ENCODE results near the gene SIL1. TPM values are rescaled to one million over a fixed set of nuclear protein-coding genes. Genes with fewer than 3 reads are reported as not detected.
"Not testable (repeated sequence)": the region's sequence is repeated elsewhere in the genome, so short reads cannot be mapped to it uniquely, and the experiment has no call there.

Gene SIL1
- total RNA-seq, 1 experiment from 2014 or later: 10.7 TPM

GRCh38 chr5:139113892-139114291 is 84.3 kb downstream of the SIL1 start (continued):
- TF ChIP-seq PRDM15 (CRISPR knock-in tag; IDR thresholded peaks at IDR 0.05): no peak
- TF ChIP-seq SMAD3 (CRISPR knock-in tag; IDR thresholded peaks at IDR 0.05; ENCODE audit: borderline replicate concordance): no peak
- TF ChIP-seq FOXJ3 (CRISPR knock-in tag; IDR thresholded peaks at IDR 0.05; ENCODE audit: borderline replicate concordance): no peak
- TF ChIP-seq KAT7 (CRISPR knock-in tag; IDR thresholded peaks at IDR 0.05; ENCODE audit: borderline replicate concordance): no peak
- TF ChIP-seq, protein P1, sequence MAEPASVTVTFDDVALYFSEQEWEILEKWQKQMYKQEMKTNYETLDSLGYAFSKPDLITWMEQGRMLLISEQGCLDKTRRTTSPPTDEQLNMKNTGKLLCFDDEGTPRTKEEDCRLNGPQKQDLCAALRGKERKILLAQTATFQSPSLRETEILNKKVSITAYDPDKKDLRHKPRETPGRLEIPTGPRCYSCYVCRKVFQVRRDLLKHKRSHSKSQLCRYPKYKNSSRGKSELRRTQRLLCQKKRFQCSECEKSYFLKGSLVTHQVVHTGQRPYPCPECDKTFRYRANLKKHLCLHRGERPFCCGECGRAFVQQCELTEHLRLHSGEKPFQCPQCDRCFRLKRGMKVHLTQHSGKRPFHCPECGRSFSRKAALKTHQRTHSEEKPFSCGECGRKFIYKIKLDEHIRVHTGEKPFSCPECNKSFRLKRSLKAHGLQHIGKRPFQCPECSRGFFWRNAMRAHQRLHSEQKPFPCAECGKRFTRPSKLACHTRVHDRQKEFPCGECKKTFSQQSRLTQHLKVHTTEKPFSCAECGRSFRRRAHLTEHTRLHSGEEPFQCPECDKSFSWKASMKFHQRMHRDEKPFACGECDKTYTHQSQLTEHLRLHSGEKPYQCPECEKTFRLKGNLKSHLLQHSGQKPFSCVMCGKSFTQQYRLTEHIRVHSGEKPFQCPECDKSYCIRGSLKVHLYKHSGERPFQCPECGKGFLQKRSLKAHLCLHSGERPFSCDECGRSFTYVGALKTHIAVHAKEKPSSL (CRISPR knock-in tag; conservative IDR thresholded peaks at IDR 0.05): no peak
- TF ChIP-seq, protein P2, sequence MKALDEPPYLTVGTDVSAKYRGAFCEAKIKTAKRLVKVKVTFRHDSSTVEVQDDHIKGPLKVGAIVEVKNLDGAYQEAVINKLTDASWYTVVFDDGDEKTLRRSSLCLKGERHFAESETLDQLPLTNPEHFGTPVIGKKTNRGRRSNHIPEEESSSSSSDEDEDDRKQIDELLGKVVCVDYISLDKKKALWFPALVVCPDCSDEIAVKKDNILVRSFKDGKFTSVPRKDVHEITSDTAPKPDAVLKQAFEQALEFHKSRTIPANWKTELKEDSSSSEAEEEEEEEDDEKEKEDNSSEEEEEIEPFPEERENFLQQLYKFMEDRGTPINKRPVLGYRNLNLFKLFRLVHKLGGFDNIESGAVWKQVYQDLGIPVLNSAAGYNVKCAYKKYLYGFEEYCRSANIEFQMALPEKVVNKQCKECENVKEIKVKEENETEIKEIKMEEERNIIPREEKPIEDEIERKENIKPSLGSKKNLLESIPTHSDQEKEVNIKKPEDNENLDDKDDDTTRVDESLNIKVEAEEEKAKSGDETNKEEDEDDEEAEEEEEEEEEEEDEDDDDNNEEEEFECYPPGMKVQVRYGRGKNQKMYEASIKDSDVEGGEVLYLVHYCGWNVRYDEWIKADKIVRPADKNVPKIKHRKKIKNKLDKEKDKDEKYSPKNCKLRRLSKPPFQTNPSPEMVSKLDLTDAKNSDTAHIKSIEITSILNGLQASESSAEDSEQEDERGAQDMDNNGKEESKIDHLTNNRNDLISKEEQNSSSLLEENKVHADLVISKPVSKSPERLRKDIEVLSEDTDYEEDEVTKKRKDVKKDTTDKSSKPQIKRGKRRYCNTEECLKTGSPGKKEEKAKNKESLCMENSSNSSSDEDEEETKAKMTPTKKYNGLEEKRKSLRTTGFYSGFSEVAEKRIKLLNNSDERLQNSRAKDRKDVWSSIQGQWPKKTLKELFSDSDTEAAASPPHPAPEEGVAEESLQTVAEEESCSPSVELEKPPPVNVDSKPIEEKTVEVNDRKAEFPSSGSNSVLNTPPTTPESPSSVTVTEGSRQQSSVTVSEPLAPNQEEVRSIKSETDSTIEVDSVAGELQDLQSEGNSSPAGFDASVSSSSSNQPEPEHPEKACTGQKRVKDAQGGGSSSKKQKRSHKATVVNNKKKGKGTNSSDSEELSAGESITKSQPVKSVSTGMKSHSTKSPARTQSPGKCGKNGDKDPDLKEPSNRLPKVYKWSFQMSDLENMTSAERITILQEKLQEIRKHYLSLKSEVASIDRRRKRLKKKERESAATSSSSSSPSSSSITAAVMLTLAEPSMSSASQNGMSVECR (CRISPR knock-in tag; IDR thresholded peaks at IDR 0.05; ENCODE audit: borderline replicate concordance): no peak
- no peak for TF ChIP-seq RELA (CRISPR knock-in tag; IDR thresholded peaks at IDR 0.05; ENCODE audit: borderline replicate concordance)
- TF ChIP-seq ZNF121 (CRISPR knock-in tag; IDR thresholded peaks at IDR 0.05): no peak
- TF ChIP-seq FOXP1 (CRISPR knock-in tag; IDR thresholded peaks at IDR 0.05; ENCODE audit: borderline replicate concordance): no peak

DNA sequence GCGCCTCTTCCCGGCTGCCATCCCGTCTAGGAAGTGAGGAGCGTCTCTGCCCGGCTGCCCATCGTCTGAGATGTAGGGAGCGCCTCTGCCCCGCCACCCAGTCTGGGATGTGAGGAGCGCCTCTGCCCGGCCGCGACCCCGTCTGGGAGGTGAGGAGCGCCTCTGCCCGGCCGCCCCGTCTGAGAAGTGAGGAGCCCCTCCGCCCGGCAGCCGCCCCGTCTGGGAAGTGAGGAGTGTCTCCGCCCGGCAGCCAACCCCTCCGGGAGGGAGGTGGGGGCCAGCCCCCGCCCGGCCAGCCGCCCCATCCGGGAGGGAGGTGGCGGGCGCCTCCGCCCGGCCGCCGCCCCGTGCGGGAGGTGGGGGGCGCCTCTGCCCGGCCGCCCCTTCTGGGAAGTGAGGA is 85.8 kb downstream of the SIL1 start:
- CTCF ChIA-PET; DNase-seq (ENCODE audit: low spot score); POLR2A ChIA-PET; H3K4me3 Mint-ChIP-seq; H3K27ac Mint-ChIP-seq; ATAC-seq; H3K27me3 Mint-ChIP-seq (ENCODE audit: low read depth): not testable (repeated sequence)
- Mint-ChIP-seq H3K9me3 (peaks cover 15% of the 10 kb centered on the region), H3K36me3 (peaks cover 11% of the 10 kb centered on the region), H3K4me1 (peaks cover 11% of the 10 kb centered on the region)

GRCh38 chr5:139110526-139111168 is 87.5 kb downstream of the SIL1 start:
- H3K27ac Mint-ChIP-seq: no peak overlapping the region
- no peak overlapping the region for H3K4me3 Mint-ChIP-seq
- H3K9me3 Mint-ChIP-seq: peaks cover 15% of the 10 kb centered on the region
- no peak for ATAC-seq
- H3K36me3 Mint-ChIP-seq: peaks cover 11% of the 10 kb centered on the region
- no peaks in the 10 kb centered on the region for H3K27me3 Mint-ChIP-seq (ENCODE audit: low read depth)
- no peak for DNase-seq (ENCODE audit: low spot score)
- ChIA-PET CTCF (no interaction called here), POLR2A (no interaction called here)
- H3K4me1 Mint-ChIP-seq: peaks cover 24% of the 10 kb centered on the region
- TF ChIP-seq IRF2 (CRISPR knock-in tag; IDR thresholded peaks at IDR 0.05; ENCODE audit: borderline replicate concordance, low read depth): no peak
- TF ChIP-seq, protein P3, sequence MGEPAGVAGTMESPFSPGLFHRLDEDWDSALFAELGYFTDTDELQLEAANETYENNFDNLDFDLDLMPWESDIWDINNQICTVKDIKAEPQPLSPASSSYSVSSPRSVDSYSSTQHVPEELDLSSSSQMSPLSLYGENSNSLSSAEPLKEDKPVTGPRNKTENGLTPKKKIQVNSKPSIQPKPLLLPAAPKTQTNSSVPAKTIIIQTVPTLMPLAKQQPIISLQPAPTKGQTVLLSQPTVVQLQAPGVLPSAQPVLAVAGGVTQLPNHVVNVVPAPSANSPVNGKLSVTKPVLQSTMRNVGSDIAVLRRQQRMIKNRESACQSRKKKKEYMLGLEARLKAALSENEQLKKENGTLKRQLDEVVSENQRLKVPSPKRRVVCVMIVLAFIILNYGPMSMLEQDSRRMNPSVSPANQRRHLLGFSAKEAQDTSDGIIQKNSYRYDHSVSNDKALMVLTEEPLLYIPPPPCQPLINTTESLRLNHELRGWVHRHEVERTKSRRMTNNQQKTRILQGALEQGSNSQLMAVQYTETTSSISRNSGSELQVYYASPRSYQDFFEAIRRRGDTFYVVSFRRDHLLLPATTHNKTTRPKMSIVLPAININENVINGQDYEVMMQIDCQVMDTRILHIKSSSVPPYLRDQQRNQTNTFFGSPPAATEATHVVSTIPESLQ (CRISPR knock-in tag; IDR thresholded peaks at IDR 0.05): no peak
- no peak for TF ChIP-seq TP53 (CRISPR knock-in tag; IDR thresholded peaks at IDR 0.05)
- TF ChIP-seq FOXJ3 (CRISPR knock-in tag; IDR thresholded peaks at IDR 0.05; ENCODE audit: borderline replicate concordance): no peak
- no peak for TF ChIP-seq NR3C1 (CRISPR knock-in tag; conservative IDR thresholded peaks at IDR 0.05; ENCODE audit: low read depth)
- no peak for TF ChIP-seq TCF7 (CRISPR knock-in tag; IDR thresholded peaks at IDR 0.05; ENCODE audit: low read depth)
- TF ChIP-seq, protein P4, sequence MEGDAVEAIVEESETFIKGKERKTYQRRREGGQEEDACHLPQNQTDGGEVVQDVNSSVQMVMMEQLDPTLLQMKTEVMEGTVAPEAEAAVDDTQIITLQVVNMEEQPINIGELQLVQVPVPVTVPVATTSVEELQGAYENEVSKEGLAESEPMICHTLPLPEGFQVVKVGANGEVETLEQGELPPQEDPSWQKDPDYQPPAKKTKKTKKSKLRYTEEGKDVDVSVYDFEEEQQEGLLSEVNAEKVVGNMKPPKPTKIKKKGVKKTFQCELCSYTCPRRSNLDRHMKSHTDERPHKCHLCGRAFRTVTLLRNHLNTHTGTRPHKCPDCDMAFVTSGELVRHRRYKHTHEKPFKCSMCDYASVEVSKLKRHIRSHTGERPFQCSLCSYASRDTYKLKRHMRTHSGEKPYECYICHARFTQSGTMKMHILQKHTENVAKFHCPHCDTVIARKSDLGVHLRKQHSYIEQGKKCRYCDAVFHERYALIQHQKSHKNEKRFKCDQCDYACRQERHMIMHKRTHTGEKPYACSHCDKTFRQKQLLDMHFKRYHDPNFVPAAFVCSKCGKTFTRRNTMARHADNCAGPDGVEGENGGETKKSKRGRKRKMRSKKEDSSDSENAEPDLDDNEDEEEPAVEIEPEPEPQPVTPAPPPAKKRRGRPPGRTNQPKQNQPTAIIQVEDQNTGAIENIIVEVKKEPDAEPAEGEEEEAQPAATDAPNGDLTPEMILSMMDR (IDR thresholded peaks at IDR 0.05): no peak

All from WTC11 (cell line).